AG04450 (cell line): ENCODE data around the gene UBE3A. TPM values are rescaled to one million over a fixed set of nuclear protein-coding genes. Genes with fewer than 3 reads are reported as not detected.
A peak's percentile ranks its signal among the peaks of the same experiment; 100 is the strongest.

ENCODE experiments used
- CTCF ChIA-PET: fragments of 300-600, 350-600 bp; formaldehyde crosslinking; extraction: SDS; loops from one replicate; lab custom pipeline; 2022; ENCODE audit warnings: antibody characterized with exemption, inconsistent platforms; lab: Charles Lee
- POLR2A ChIA-PET: fragments of 350-600 bp; formaldehyde crosslinking; extraction: SDS; loops from one replicate; lab custom pipeline; 2021; ENCODE audit warnings: antibody characterized with exemption, inconsistent platforms; lab: Yijun Ruan, JAX
- DNase-seq: peaks from one replicate; pipeline ENCODE4 v3.0.0-alpha.2; 2011; ENCODE audit warnings: low read depth, low spot score
- H3K27ac ChIP-seq: one replicate; pipeline ENCODE4 v1.5.1; 2012; ENCODE audit warnings: low read depth, low read length, control low read depth
- H3K27me3 ChIP-seq: one replicate; pipeline ENCODE4 v1.6.0; 2012; ENCODE audit warnings: low read length; ENCODE audit not compliant: control insufficient read depth, insufficient read depth
- H3K4me3 ChIP-seq: 2 replicates; pipeline ENCODE4 v1.5.1; 2011; ENCODE audit warnings: mild to moderate bottlenecking, low read depth, low read length, control low read depth
- H3K9me3 ChIP-seq: 2 replicates; pipeline ENCODE4 v1.5.1; 2012; ENCODE audit warnings: low read length; ENCODE audit not compliant: control insufficient read depth, insufficient read depth
- CTCF ChIP-seq: IDR thresholded peaks from 2 replicates; pipeline ENCODE4 v1.5.1; 2011; ENCODE audit warnings: low read depth, low read length, control low read depth, inconsistent platforms
- polyA plus RNA-seq: library from polyadenylated mRNA; depleted of rRNA; stranded (reverse); fragments of >200 nt; gene quantifications from 2 replicates; pipeline ENCODE4 v1.2.3, GENCODE V29; 2011

Gene UBE3A
- polyA plus RNA-seq, 1 experiment: 51.6 TPM

DNA sequence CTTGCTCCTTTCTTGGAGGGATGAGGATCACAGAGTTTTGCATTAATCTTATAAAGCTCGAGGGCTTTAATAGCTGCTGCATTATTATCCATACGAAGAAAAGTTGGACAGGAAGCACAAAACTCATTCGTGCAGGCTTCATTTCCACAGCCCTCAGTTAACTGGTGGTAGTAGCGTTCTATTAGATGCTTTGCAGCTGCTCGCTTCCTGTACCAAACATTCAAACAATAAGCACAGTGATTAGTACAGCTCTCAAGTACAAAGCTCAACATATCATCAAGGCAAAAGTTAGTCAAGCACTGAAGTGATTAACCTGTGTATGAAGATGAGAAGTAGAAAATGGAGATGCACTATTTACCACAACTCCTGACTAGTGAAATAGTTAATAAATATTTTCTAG is 63.3 kb downstream of the UBE3A start:
- Histone ChIP-seq H3K9me3 (no peaks in the 10 kb centered on the region), H3K4me3 (no peak overlapping the region), H3K27me3 (no peaks in the 10 kb centered on the region), H3K27ac (no peak overlapping the region)
- no peak for TF ChIP-seq CTCF
- CTCF ChIA-PET: no interaction called here
- POLR2A ChIA-PET: interaction anchor here (0.6 kb wide), 1 partner anchor 41 kb away, joined by 3 read pairs; no protein-coding TSS in a partner anchor
- DNase-seq: no peak

- ChIA-PET CTCF (no interaction called here), POLR2A (no interaction called here)
- TF ChIP-seq CTCF: no peak
- DNase-seq: no peak
- Histone ChIP-seq H3K4me3 (no peak overlapping the region), H3K9me3 (no peaks in the 10 kb centered on the region), H3K27ac (no peak overlapping the region), H3K27me3 (no peaks in the 10 kb centered on the region)
These were observed 64.7 kb downstream of the UBE3A start for GRCh38 chr15:25374143-25374542.

- TF ChIP-seq CTCF: no peak
- no peak overlapping the region for H3K4me3 ChIP-seq
- no peaks in the 10 kb centered on the region for H3K27me3 ChIP-seq
- POLR2A ChIA-PET: no interaction called here
- H3K9me3 ChIP-seq: no peaks in the 10 kb centered on the region
- peak; percentile 18 for DNase-seq
- CTCF ChIA-PET: no interaction called here
- no peak overlapping the region for H3K27ac ChIP-seq
These were observed 66.5 kb downstream of the UBE3A start for GRCh38 chr15:25372298-25372697.

- CTCF ChIA-PET: no interaction called here
- POLR2A ChIA-PET: no interaction called here
- H3K9me3 ChIP-seq: no peaks in the 10 kb centered on the region
- DNase-seq: no peak
- H3K27me3 ChIP-seq: no peaks in the 10 kb centered on the region
- no peak overlapping the region for H3K27ac ChIP-seq
- no peak overlapping the region for H3K4me3 ChIP-seq
- no peak for TF ChIP-seq CTCF
These were observed 70.0 kb downstream of the UBE3A start for GRCh38 chr15:25368850-25369249.

- no peak for TF ChIP-seq CTCF
These were observed 72.8 kb downstream of the UBE3A start for GRCh38 chr15:25366058-25366457.

More at GRCh38 chr15:25366058-25366457, 72.8 kb downstream of the UBE3A start:
- Histone ChIP-seq H3K9me3 (no peaks in the 10 kb centered on the region), H3K27me3 (no peaks in the 10 kb centered on the region), H3K27ac (no peak overlapping the region), H3K4me3 (no peak overlapping the region)
- ChIA-PET CTCF (no interaction called here), POLR2A (no interaction called here)
- DNase-seq: no peak
